Measurements from ENCODE around the gene CHST15. TPM values are rescaled to one million over a fixed set of nuclear protein-coding genes. Genes with fewer than 3 reads are reported as not detected.

CHST15 gene
- total and polyA plus RNA-seq, 2 of the 13 experiments (the other 11 are each of a cell fraction or from before 2014, with no cell fraction given): 1.4 to 94.7 TPM

DNA sequence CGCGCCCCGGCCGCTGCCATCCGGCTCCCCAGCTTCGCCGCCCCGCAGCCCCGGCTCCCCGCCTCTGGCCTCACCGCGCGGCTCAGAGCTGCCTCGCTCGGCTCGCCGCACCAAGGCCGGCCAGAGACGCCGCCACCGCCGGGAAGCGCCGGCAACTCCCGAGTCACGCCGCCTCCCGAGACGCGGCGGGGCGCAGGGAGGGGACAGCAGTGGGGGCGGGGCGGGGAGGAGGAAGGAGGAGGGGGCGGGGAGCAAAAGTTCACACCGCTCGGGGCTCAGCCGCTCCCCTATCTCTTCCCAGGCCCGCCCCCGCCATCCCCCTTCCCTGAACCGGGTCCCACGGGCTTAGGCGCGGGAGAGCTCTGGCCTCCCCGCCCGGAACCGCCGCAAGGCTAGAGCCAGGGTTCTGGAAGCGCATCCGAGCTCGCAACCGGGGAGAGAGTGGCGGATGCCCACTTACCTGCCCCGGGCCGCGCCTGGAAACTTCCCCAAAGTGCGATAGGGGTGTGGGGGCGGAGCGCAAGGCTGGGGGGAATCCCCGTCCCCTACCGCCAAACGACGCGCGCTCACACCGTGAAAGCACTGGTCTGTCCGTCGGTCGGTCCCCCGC, 1.0 kb downstream of the CHST15 start (continued):
- TF ChIP-seq, protein P1, sequence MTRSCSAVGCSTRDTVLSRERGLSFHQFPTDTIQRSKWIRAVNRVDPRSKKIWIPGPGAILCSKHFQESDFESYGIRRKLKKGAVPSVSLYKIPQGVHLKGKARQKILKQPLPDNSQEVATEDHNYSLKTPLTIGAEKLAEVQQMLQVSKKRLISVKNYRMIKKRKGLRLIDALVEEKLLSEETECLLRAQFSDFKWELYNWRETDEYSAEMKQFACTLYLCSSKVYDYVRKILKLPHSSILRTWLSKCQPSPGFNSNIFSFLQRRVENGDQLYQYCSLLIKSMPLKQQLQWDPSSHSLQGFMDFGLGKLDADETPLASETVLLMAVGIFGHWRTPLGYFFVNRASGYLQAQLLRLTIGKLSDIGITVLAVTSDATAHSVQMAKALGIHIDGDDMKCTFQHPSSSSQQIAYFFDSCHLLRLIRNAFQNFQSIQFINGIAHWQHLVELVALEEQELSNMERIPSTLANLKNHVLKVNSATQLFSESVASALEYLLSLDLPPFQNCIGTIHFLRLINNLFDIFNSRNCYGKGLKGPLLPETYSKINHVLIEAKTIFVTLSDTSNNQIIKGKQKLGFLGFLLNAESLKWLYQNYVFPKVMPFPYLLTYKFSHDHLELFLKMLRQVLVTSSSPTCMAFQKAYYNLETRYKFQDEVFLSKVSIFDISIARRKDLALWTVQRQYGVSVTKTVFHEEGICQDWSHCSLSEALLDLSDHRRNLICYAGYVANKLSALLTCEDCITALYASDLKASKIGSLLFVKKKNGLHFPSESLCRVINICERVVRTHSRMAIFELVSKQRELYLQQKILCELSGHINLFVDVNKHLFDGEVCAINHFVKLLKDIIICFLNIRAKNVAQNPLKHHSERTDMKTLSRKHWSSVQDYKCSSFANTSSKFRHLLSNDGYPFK (CRISPR knock-in tag; IDR thresholded peaks at IDR 0.05; ENCODE audit: borderline replicate concordance): no peak; the same call in 1 of the 2 replicates
- TF ChIP-seq, protein P2, sequence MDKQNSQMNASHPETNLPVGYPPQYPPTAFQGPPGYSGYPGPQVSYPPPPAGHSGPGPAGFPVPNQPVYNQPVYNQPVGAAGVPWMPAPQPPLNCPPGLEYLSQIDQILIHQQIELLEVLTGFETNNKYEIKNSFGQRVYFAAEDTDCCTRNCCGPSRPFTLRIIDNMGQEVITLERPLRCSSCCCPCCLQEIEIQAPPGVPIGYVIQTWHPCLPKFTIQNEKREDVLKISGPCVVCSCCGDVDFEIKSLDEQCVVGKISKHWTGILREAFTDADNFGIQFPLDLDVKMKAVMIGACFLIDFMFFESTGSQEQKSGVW (CRISPR knock-in tag; IDR thresholded peaks at IDR 0.05; ENCODE audit: borderline replicate concordance): 0 out of 2 replicates have a peak, but pooled peaks have one; percentile 8
- TF ChIP-seq, protein P3, sequence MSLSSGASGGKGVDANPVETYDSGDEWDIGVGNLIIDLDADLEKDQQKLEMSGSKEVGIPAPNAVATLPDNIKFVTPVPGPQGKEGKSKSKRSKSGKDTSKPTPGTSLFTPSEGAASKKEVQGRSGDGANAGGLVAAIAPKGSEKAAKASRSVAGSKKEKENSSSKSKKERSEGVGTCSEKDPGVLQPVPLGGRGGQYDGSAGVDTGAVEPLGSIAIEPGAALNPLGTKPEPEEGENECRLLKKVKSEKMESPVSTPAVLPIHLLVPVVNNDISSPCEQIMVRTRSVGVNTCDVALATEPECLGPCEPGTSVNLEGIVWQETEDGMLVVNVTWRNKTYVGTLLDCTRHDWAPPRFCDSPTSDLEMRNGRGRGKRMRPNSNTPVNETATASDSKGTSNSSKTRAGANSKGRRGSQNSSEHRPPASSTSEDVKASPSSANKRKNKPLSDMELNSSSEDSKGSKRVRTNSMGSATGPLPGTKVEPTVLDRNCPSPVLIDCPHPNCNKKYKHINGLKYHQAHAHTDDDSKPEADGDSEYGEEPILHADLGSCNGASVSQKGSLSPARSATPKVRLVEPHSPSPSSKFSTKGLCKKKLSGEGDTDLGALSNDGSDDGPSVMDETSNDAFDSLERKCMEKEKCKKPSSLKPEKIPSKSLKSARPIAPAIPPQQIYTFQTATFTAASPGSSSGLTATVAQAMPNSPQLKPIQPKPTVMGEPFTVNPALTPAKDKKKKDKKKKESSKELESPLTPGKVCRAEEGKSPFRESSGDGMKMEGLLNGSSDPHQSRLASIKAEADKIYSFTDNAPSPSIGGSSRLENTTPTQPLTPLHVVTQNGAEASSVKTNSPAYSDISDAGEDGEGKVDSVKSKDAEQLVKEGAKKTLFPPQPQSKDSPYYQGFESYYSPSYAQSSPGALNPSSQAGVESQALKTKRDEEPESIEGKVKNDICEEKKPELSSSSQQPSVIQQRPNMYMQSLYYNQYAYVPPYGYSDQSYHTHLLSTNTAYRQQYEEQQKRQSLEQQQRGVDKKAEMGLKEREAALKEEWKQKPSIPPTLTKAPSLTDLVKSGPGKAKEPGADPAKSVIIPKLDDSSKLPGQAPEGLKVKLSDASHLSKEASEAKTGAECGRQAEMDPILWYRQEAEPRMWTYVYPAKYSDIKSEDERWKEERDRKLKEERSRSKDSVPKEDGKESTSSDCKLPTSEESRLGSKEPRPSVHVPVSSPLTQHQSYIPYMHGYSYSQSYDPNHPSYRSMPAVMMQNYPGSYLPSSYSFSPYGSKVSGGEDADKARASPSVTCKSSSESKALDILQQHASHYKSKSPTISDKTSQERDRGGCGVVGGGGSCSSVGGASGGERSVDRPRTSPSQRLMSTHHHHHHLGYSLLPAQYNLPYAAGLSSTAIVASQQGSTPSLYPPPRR (CRISPR knock-in tag; IDR thresholded peaks at IDR 0.05; ENCODE audit: borderline replicate concordance): no peak
- peak; percentile 26; the same call in 1 of the 2 replicates for TF ChIP-seq SPEN (CRISPR knock-in tag; IDR thresholded peaks at IDR 0.05; ENCODE audit: low read depth)
- TF ChIP-seq, protein P4, sequence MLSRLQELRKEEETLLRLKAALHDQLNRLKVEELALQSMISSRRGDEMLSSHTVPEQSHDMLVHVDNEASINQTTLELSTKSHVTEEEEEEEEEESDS (CRISPR knock-in tag; IDR thresholded peaks at IDR 0.05; ENCODE audit: borderline replicate concordance): no peak
- TF ChIP-seq, protein P5, sequence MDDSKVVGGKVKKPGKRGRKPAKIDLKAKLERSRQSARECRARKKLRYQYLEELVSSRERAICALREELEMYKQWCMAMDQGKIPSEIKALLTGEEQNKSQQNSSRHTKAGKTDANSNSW (CRISPR knock-in tag; IDR thresholded peaks at IDR 0.05; ENCODE audit: borderline replicate concordance): no peak
- TF ChIP-seq RORA (CRISPR knock-in tag; IDR thresholded peaks at IDR 0.05): no peak
- TF ChIP-seq, protein P6, sequence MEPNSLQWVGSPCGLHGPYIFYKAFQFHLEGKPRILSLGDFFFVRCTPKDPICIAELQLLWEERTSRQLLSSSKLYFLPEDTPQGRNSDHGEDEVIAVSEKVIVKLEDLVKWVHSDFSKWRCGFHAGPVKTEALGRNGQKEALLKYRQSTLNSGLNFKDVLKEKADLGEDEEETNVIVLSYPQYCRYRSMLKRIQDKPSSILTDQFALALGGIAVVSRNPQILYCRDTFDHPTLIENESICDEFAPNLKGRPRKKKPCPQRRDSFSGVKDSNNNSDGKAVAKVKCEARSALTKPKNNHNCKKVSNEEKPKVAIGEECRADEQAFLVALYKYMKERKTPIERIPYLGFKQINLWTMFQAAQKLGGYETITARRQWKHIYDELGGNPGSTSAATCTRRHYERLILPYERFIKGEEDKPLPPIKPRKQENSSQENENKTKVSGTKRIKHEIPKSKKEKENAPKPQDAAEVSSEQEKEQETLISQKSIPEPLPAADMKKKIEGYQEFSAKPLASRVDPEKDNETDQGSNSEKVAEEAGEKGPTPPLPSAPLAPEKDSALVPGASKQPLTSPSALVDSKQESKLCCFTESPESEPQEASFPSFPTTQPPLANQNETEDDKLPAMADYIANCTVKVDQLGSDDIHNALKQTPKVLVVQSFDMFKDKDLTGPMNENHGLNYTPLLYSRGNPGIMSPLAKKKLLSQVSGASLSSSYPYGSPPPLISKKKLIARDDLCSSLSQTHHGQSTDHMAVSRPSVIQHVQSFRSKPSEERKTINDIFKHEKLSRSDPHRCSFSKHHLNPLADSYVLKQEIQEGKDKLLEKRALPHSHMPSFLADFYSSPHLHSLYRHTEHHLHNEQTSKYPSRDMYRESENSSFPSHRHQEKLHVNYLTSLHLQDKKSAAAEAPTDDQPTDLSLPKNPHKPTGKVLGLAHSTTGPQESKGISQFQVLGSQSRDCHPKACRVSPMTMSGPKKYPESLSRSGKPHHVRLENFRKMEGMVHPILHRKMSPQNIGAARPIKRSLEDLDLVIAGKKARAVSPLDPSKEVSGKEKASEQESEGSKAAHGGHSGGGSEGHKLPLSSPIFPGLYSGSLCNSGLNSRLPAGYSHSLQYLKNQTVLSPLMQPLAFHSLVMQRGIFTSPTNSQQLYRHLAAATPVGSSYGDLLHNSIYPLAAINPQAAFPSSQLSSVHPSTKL (CRISPR knock-in tag; IDR thresholded peaks at IDR 0.05): no peak
- TF ChIP-seq MTA1 (CRISPR knock-in tag; IDR thresholded peaks at IDR 0.05; ENCODE audit: borderline replicate concordance): 0 out of 2 replicates have a peak, but pooled peaks have one; percentile 39
- TF ChIP-seq ZNF777 (CRISPR knock-in tag; IDR thresholded peaks at IDR 0.05): peak; percentile 51; the same call in 1 of the 2 replicates
- no peak for TF ChIP-seq KDM4B (CRISPR knock-in tag; IDR thresholded peaks at IDR 0.05)
- TF ChIP-seq ZSCAN31 (CRISPR knock-in tag; IDR thresholded peaks at IDR 0.05; ENCODE audit: low read depth): no peak
- no peak for TF ChIP-seq SAFB2 (CRISPR knock-in tag; IDR thresholded peaks at IDR 0.05; ENCODE audit: borderline replicate concordance, low read depth)
- TF ChIP-seq ATF7 (IDR thresholded peaks at IDR 0.05): no peak
- peak; percentile 40; the same call in 1 of the 2 replicates for TF ChIP-seq ATF7 (CRISPR knock-in tag; IDR thresholded peaks at IDR 0.05)
- TF ChIP-seq PHF20 (CRISPR knock-in tag; IDR thresholded peaks at IDR 0.05): no peak

Measured in HepG2 (cell line).